Hepatocyte (in vitro differentiated cells): ENCODE data around the gene TULP4. TPM values are rescaled to one million over a fixed set of nuclear protein-coding genes. Genes with fewer than 3 reads are reported as not detected.

Experiments
- DNase-seq: peaks from one replicate; pipeline ENCODE4 v3.0.0-alpha.2; 2016; ENCODE audit warnings: low spot score
- H2AFZ ChIP-seq: fragments of 200-600 bp; sonication (generic); 2 replicates; pipeline ENCODE4 v1.6.0; 2016; ENCODE audit warnings: antibody characterized with exemption, mild to moderate bottlenecking
- H3K27ac ChIP-seq: fragments of 200-600 bp; sonication (generic); 2 replicates; pipeline ENCODE4 v1.5.1; 2016; ENCODE audit warnings: mild to moderate bottlenecking
- H3K27me3 ChIP-seq: fragments of 200-600 bp; sonication (generic); 2 replicates; pipeline ENCODE4 v1.6.1; 2016
- H3K36me3 ChIP-seq: fragments of 200-600 bp; sonication (generic); replicated peaks from 2 replicates; pipeline ENCODE4 v1.5.1; 2016; ENCODE audit warnings: low read depth; ENCODE audit not compliant: insufficient read depth
- H3K4me1 ChIP-seq: fragments of 200-600 bp; sonication (generic); 2 replicates; pipeline ENCODE4 v1.5.1; 2016; ENCODE audit warnings: mild to moderate bottlenecking, moderate library complexity; ENCODE audit not compliant: insufficient read depth
- H3K4me2 ChIP-seq: fragments of 200-600 bp; sonication (generic); 2 replicates; pipeline ENCODE4 v1.6.0; 2016
- H3K4me3 ChIP-seq: fragments of 200-600 bp; sonication (generic); 2 replicates; pipeline ENCODE4 v1.5.1; 2016; ENCODE audit warnings: mild to moderate bottlenecking
- H3K79me2 ChIP-seq: fragments of 200-600 bp; sonication (generic); 2 replicates; pipeline ENCODE4 v1.6.0; 2017; ENCODE audit warnings: mild to moderate bottlenecking
- H3K9me2 ChIP-seq: fragments of 200-600 bp; sonication (generic); replicated peaks from 2 replicates; pipeline ENCODE4 v1.6.0; 2017; ENCODE audit warnings: mild to moderate bottlenecking; ENCODE audit not compliant: insufficient read depth
- H3K9me3 ChIP-seq: fragments of 200-600 bp; sonication (generic); 2 replicates; pipeline ENCODE4 v1.5.1; 2016; ENCODE audit warnings: low read depth, mild to moderate bottlenecking
- H4K20me1 ChIP-seq: fragments of 200-600 bp; sonication (generic); 2 replicates; pipeline ENCODE4 v1.6.0; 2016; ENCODE audit warnings: mild to moderate bottlenecking; ENCODE audit not compliant: insufficient read depth, poor library complexity, severe bottlenecking
- EZH2 ChIP-seq: fragments of 200-600 bp; sonication (generic); IDR thresholded peaks from 2 replicates; pipeline ENCODE4 v1.6.1; 2016; ENCODE audit warnings: antibody characterized with exemption, mild to moderate bottlenecking, borderline replicate concordance
- EZH2phosphoT487 ChIP-seq: fragments of 200-600 bp; sonication (generic); IDR thresholded peaks from one replicate; pipeline ENCODE4 v1.6.1; 2018; ENCODE audit warnings: antibody characterized with exemption, mild to moderate bottlenecking, low read depth, moderate library complexity; ENCODE audit not compliant: unreplicated experiment, severe bottlenecking
- WGBS: methylation state at CpG from one replicate; pipeline ENCODE4 v1.1.6; 2016; ENCODE audit warnings: low lambda C conversion rate; ENCODE audit errors: missing lambda C conversion rate; 5-methylcytosine and 5-hydroxymethylcytosine counted together
- polyA plus RNA-seq: library from polyadenylated mRNA; unstranded; fragments of >200 nt; fragmentation: Nextera tagmentation; extraction: Ambion mirVana; gene quantifications from 2 replicates; pipeline ENCODE4 v1.2.1, GENCODE V29; 2016
- total RNA-seq: library from RNA; depleted of rRNA; stranded (reverse); fragments of >200 nt; gene quantifications from 2 replicates; pipeline ENCODE4 v1.2.3, GENCODE V29; 2014
- TF ChIP-seq, protein P1 (sequence below): fragments of 200-600 bp; sonication (generic); IDR thresholded peaks from 2 replicates; pipeline ENCODE4 v1.5.1; 2016; ENCODE audit warnings: antibody characterized with exemption, mild to moderate bottlenecking; ENCODE audit not compliant: poor library complexity

TULP4 gene
- total and polyA plus RNA-seq, 2 experiments from 2014 or later, result 30.1 to 129 TPM

DNA sequence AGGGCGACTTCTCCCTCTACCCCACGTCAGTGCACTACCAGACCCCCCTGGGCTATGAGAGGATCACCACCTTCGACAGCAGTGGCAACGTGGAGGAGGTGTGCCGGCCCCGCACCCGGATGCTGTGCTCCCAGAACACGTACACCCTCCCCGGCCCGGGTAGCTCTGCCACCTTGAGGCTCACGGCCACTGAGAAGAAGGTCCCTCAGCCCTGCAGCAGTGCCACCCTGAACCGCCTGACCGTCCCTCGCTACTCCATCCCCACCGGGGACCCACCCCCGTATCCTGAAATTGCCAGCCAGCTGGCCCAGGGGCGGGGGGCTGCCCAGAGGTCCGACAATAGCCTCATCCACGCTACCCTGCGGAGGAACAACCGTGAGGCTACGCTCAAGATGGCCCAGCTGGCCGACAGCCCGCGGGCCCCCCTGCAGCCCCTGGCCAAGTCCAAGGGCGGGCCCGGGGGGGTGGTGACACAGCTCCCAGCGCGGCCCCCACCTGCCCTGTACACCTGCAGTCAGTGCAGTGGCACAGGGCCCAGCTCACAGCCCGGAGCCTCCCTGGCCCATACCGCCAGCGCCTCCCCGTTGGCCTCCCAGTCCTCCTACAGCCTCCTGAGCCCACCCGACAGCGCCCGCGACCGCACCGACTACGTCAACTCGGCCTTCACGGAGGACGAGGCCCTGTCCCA, 190.1 kb downstream of the TULP4 start:
- no peaks in the 10 kb centered on the region for H3K27me3 ChIP-seq
- no peaks in the 10 kb centered on the region for H3K79me2 ChIP-seq
- peaks cover 3% of the 10 kb centered on the region for H3K36me3 ChIP-seq
- 99% methylated on average over 28 of the region's 43 CpGs for WGBS
- no peaks in the 10 kb centered on the region for H3K9me2 ChIP-seq
- DNase-seq, result no peak
- H3K9me3 ChIP-seq, result no peaks in the 10 kb centered on the region
- no peaks in the 10 kb centered on the region for H4K20me1 ChIP-seq
- H3K4me2 ChIP-seq, result no peak overlapping the region
- no peak overlapping the region for H3K27ac ChIP-seq
- no peaks in the 10 kb centered on the region for H3K4me1 ChIP-seq
- no peak overlapping the region for H2AFZ ChIP-seq
- no peak overlapping the region for H3K4me3 ChIP-seq
- TF ChIP-seq EZH2, result no peak
- TF ChIP-seq, protein P1, sequence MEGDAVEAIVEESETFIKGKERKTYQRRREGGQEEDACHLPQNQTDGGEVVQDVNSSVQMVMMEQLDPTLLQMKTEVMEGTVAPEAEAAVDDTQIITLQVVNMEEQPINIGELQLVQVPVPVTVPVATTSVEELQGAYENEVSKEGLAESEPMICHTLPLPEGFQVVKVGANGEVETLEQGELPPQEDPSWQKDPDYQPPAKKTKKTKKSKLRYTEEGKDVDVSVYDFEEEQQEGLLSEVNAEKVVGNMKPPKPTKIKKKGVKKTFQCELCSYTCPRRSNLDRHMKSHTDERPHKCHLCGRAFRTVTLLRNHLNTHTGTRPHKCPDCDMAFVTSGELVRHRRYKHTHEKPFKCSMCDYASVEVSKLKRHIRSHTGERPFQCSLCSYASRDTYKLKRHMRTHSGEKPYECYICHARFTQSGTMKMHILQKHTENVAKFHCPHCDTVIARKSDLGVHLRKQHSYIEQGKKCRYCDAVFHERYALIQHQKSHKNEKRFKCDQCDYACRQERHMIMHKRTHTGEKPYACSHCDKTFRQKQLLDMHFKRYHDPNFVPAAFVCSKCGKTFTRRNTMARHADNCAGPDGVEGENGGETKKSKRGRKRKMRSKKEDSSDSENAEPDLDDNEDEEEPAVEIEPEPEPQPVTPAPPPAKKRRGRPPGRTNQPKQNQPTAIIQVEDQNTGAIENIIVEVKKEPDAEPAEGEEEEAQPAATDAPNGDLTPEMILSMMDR, result no peak
- TF ChIP-seq EZH2phosphoT487, result no peak

DNA sequence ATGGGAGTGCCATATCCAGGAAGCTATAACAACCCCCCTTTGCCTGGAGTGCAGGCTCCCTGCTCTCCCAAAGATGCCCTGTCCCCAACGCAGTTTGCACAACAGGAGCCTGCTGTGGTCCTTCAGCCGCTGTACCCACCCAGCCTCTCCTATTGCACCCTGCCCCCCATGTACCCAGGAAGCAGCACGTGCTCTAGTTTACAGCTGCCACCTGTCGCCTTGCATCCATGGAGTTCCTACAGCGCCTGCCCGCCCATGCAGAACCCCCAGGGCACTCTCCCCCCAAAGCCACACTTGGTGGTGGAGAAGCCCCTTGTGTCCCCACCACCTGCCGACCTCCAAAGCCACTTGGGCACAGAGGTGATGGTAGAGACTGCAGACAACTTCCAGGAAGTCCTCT, 191.0 kb downstream of the TULP4 start:
- 98% methylated on average over 7 of the region's 7 CpGs for WGBS
- no peaks in the 10 kb centered on the region for H3K4me1 ChIP-seq
- no peak overlapping the region for H3K27ac ChIP-seq
- no peaks in the 10 kb centered on the region for H4K20me1 ChIP-seq
- no peaks in the 10 kb centered on the region for H3K27me3 ChIP-seq
- H3K4me3 ChIP-seq, result no peak overlapping the region
- peaks cover 3% of the 10 kb centered on the region for H3K36me3 ChIP-seq
- H3K9me3 ChIP-seq, result no peaks in the 10 kb centered on the region
- no peaks in the 10 kb centered on the region for H3K79me2 ChIP-seq
- TF ChIP-seq EZH2phosphoT487 (no peak), EZH2 (no peak)
- TF ChIP-seq, protein P1, result no peak
- H2AFZ ChIP-seq, result no peak overlapping the region
- DNase-seq, result no peak
- no peak overlapping the region for H3K4me2 ChIP-seq
- H3K9me2 ChIP-seq, result no peaks in the 10 kb centered on the region

DNA sequence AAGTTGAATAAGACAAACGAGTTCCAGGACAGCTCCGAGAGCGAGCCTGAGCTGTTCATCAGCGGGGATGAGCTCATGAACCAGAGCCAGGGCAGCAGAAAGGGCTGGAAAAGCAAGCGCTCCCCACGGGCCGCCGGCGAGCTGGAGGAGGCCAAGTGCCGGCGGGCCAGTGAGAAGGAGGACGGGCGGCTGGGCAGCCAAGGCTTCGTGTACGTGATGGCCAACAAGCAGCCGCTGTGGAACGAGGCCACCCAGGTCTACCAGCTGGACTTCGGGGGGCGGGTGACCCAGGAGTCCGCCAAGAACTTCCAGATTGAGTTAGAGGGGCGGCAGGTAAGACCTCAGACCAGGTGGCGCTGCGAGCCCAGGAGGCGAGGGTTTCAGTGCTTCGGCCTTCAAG, 191.6 kb downstream of the TULP4 start:
- Histone ChIP-seq H3K4me1 (no peaks in the 10 kb centered on the region), H4K20me1 (no peaks in the 10 kb centered on the region), H2AFZ (no peak overlapping the region), H3K27me3 (no peaks in the 10 kb centered on the region), H3K27ac (no peak overlapping the region), H3K4me3 (no peak overlapping the region), H3K9me3 (no peaks in the 10 kb centered on the region), H3K4me2 (no peak overlapping the region), H3K36me3 (peaks cover 3% of the 10 kb centered on the region), H3K79me2 (no peaks in the 10 kb centered on the region), H3K9me2 (no peaks in the 10 kb centered on the region)
- 98% methylated on average over 25 of the region's 25 CpGs for WGBS
- no peak for DNase-seq
- TF ChIP-seq EZH2, result no peak
- TF ChIP-seq, protein P1, result no peak
- no peak for TF ChIP-seq EZH2phosphoT487
